Activated CD4-positive, alpha-beta memory T cell treated with anti-CD3 and anti-CD28 coated beads for 36 hours (primary cell): ENCODE data around the gene THSD8. TPM values are rescaled to one million over a fixed set of nuclear protein-coding genes. Genes with fewer than 3 reads are reported as not detected.
"Not testable (repeated sequence)": the region's sequence is repeated elsewhere in the genome, so short reads cannot be mapped to it uniquely, and the experiment has no call there.

Experiments used
- CTCF ChIA-PET: fragments of 350-600 bp; sonication (Branson Sonifier 250); formaldehyde crosslinking; loops from one replicate; lab custom pipeline; 2021; ENCODE audit warnings: antibody characterized with exemption, inconsistent platforms; lab: Charles Lee
- POLR2A ChIA-PET: fragments of 350-600 bp; sonication (Branson Sonifier 250); formaldehyde crosslinking; loops from one replicate; lab custom pipeline; 2021; ENCODE audit warnings: antibody characterized with exemption; lab: Charles Lee
- DNase-seq: peaks from one replicate; pipeline ENCODE4 v3.0.0-alpha.2; 2020
- H3K27ac Mint-ChIP-seq: one replicate; pipeline ENCODE4 v1.8.0; 2021; ENCODE audit warnings: mixed read lengths
- H3K27me3 Mint-ChIP-seq: one replicate; pipeline ENCODE4 v1.8.0; 2021; ENCODE audit warnings: mixed read lengths
- H3K36me3 Mint-ChIP-seq: one replicate; pipeline ENCODE4 v1.8.0; 2021; ENCODE audit warnings: mixed read lengths
- H3K4me1 Mint-ChIP-seq: one replicate; pipeline ENCODE4 v1.8.0; 2021; ENCODE audit warnings: low read depth, mixed read lengths
- H3K4me3 Mint-ChIP-seq: one replicate; pipeline ENCODE4 v1.8.0; 2021; ENCODE audit warnings: mild to moderate bottlenecking, mixed read lengths
- H3K9me3 Mint-ChIP-seq: one replicate; pipeline ENCODE4 v1.8.0; 2021; ENCODE audit warnings: mixed read lengths
- intact Hi-C: fragments of 100-400 bp; cut with micrococcal nuclease; formaldehyde crosslinking; loops from one replicate; pipeline ENCODE4 v1.15.1; 2023
- total RNA-seq, 2 experiments: library from RNA; stranded (reverse); gene quantifications; one replicate each; pipeline ENCODE4 v1.2.3, GENCODE V29; 2021

THSD8 gene
- total RNA-seq, 2 experiments from 2014 or later, result 42.4 to 44.6 TPM

DNA sequence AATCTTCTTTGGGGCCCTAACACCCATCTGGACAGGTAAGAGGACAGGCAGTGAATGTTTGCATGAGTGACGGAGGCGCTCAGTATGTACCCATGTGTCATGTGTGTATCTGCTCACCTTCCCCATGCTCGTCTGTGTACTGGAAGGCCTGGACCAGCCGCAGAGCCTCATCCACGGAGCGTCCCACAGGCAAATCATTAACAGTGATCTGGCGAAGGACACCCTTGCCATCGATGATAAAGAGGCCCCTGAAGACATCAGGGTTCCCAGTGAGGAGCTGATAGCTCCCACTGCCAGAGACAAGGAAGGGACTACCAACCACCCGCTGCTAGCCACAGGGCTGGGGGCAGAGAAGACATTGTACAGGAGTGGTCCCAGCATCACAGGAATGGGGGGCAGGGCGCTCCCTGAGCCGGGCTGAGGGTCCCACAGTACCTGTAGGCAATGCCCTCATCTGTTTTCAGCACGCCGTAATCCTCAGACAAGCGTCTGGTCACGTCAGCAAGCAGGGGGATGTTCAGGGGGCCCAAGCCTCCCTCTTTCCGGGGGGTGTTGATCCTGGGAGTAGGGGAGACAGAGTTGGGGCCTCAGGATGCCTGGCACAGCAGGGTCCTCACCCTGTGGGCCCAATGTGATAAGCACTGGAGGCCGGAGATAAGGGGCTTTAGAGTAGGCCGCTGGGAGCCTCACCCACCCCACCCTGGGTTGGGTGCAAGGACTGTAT, 2.0 kb upstream of the THSD8 start:
- Mint-ChIP-seq H3K36me3 (peaks cover 12% of the 10 kb centered on the region), H3K4me3 (peak overlapping the region; percentile 20), H3K9me3 (no peaks in the 10 kb centered on the region), H3K27me3 (no peaks in the 10 kb centered on the region), H3K27ac (no peak overlapping the region), H3K4me1 (peaks cover 34% of the 10 kb centered on the region)
- ChIA-PET POLR2A (interaction anchor here (0.9 to 3.1 kb wide), 2 partner anchors 22 to 29 kb away, joined by 3 to 10 read pairs; no protein-coding TSS in a partner anchor), CTCF (interaction anchor here (1.2 to 18.0 kb wide), 4 partner anchors 8 to 48 kb away, joined by 5 to 636 read pairs (median 192); partner anchors contain the start of genes HOOK2 and JUNB)
- intact Hi-C loops, result loop anchor here (5.0 kb wide), 1 partner anchor 37 kb away; the partner anchor contains the start of gene MAST1
- DNase-seq, result no peak

DNA sequence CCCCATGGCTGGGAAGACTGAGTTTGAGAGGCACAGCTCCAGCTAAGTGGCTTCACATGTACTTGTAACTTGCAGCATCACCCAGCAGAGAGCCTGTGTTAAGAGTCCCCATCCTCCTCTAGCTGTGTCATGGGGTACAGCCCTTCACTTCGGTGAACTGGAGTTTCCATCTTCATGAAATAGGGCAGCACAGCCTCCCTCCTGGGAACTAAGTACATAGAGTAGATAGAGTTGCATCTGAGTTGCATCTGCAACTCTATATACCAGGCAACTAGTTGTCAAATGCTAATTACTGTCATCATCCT, 1.5 kb upstream of the THSD8 start:
- peak overlapping the region; percentile 88 for H3K4me3 Mint-ChIP-seq
- H3K27me3 Mint-ChIP-seq, result no peaks in the 10 kb centered on the region
- ChIA-PET CTCF (interaction anchor here (1.2 to 18.0 kb wide), 4 partner anchors 8 to 47 kb away, joined by 5 to 636 read pairs (median 192); partner anchors contain the start of genes HOOK2 and JUNB), POLR2A (interaction anchor here (1.1 to 3.1 kb wide), 2 partner anchors 9 to 22 kb away, joined by 3 to 10 read pairs; partner anchors contain the start of gene JUNB)
- H3K27ac Mint-ChIP-seq, result no peak overlapping the region
- intact Hi-C loops, result loop anchor here (5.0 kb wide), 1 partner anchor 37 kb away; the partner anchor contains the start of gene MAST1
- H3K36me3 Mint-ChIP-seq, result peaks cover 12% of the 10 kb centered on the region
- peaks cover 30% of the 10 kb centered on the region for H3K4me1 Mint-ChIP-seq
- no peaks in the 10 kb centered on the region for H3K9me3 Mint-ChIP-seq
- no peak for DNase-seq

DNA sequence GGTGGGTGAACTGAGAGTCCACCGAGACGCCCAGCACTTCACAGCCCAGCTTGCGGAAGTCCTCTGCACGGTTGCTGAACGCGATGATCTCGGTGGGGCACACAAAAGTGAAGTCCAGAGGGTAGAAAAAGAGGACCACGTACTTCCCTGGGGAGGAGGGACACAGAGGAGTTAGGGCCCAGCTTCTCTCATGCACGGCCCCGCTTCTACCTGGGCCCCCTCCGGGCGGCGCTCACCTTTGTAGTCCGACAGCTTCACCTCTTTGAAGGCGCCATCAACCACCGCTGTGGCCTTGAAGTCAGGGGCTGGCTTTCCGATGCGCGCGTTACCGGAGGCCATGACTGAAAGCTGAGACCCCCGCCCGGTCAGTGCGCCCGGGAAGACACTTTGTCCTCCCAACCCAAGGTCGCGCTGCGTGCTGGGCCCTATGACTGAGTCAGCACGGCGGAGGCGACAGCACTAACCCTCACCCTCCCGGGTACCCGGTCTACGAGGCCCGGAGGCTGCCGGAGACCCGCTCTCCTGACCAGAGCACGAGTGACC, 875 bp upstream of the THSD8 start:
- Mint-ChIP-seq H3K27me3 (no peaks in the 10 kb centered on the region), H3K27ac (peak overlapping the region; percentile 79), H3K4me1 (peaks cover 26% of the 10 kb centered on the region), H3K4me3 (peak overlapping the region; percentile 88), H3K9me3 (no peaks in the 10 kb centered on the region), H3K36me3 (peaks cover 12% of the 10 kb centered on the region)
- peak; percentile 49 for DNase-seq
- ChIA-PET CTCF (interaction anchor here (1.2 to 18.0 kb wide), 4 partner anchors 9 to 47 kb away, joined by 5 to 636 read pairs (median 192); partner anchors contain the start of genes HOOK2 and JUNB), POLR2A (interaction anchor here (1.1 to 3.1 kb wide), 2 partner anchors 9 to 23 kb away, joined by 3 to 10 read pairs; partner anchors contain the start of gene JUNB)
- intact Hi-C loops, result loop anchor here (5.0 kb wide), 1 partner anchor 36 kb away; the partner anchor contains the start of gene MAST1

DNA sequence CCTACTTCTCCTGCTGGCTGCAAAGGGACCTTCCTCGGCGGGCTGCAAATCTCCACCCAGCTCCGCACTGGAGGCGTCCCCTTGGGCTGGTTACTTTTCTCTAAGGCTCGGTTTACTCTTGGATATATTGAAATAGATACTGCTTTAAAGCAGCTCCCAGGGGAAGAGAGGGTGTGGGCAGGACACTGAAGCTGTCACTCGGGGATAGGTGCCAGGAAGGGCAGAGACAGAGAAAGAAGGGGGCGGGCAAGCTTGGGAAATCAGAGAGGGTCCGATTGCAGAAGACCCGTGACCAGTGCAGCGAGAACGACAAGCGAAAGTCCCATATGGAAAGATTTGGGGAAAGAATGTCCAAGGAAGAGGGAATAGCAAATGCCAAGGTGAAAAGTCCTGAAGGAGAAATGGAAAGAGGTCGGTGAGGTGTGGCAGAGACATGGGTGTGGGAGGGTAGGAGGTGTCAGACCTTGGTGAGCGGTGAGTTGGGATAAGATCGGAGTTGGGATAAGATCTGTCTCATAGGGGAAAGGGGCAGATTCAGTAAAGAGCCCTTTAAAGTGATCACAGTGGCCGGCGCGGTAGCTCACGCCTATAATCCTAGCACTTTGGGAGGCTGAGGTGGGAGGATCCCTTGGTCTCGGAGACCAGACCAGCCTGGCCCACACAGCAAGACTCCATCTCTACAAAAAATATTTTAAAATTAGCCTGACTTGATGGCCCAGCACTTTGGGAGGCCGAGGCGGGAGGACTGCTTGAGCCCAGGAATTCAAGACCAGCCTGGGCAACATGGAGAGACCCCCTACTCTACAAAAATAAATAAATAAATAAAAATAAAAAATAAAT, 618 bp downstream of the THSD8 start:
- Mint-ChIP-seq H3K4me1 (peaks cover 28% of the 10 kb centered on the region), H3K27me3 (no peaks in the 10 kb centered on the region), H3K4me3 (peak overlapping the region; percentile 88), H3K36me3 (peaks cover 15% of the 10 kb centered on the region), H3K9me3 (no peaks in the 10 kb centered on the region), H3K27ac (no peak overlapping the region)
- ChIA-PET CTCF (interaction anchor here (0.9 to 18.0 kb wide), 6 partner anchors 22 to 69 kb away, joined by 3 to 636 read pairs (median 8); partner anchors contain the start of gene HOOK2), POLR2A (interaction anchor here (1.1 to 1.7 kb wide), 3 partner anchors 9 to 37 kb away, joined by 3 to 5 read pairs (median 4); partner anchors contain the start of gene JUNB)
- intact Hi-C loops, result loop anchor here (5.0 kb wide), 1 partner anchor 35 kb away; the partner anchor contains the start of gene MAST1
- DNase-seq, result no peak

DNA sequence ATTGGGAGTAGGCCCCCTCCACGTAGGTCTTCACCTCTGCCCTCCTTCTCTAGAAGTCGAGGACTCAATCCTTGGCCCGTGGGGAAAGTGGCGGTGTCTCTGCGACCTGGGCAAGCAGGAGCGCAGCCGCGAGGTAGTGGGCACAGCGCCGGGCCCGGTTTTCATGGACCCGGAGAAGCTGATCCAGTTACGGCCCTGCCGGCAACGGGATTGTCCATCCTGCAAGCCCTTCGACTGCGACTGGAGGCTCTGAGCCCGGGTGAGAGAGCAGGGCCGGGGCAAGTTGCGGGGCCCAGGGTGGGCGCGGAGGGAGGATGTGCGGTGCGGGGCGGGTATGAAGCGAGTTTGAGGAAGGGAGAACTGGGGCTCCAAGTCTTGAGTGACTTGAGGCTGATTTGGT, 2.2 kb downstream of the THSD8 start:
- Mint-ChIP-seq H3K27me3 (no peaks in the 10 kb centered on the region), H3K27ac (no peak overlapping the region), H3K9me3 (no peaks in the 10 kb centered on the region), H3K4me1 (peaks cover 31% of the 10 kb centered on the region), H3K4me3 (no peak overlapping the region), H3K36me3 (peaks cover 22% of the 10 kb centered on the region)
- POLR2A ChIA-PET, result no interaction called here
- intact Hi-C loops, result loop anchor here (5.0 kb wide), 1 partner anchor 33 kb away; the partner anchor contains the start of gene MAST1
- no peak for DNase-seq
- CTCF ChIA-PET, result interaction anchor here (18.0 kb wide), 1 partner anchor 40 kb away, joined by 636 read pairs; no protein-coding TSS in a partner anchor

DNA sequence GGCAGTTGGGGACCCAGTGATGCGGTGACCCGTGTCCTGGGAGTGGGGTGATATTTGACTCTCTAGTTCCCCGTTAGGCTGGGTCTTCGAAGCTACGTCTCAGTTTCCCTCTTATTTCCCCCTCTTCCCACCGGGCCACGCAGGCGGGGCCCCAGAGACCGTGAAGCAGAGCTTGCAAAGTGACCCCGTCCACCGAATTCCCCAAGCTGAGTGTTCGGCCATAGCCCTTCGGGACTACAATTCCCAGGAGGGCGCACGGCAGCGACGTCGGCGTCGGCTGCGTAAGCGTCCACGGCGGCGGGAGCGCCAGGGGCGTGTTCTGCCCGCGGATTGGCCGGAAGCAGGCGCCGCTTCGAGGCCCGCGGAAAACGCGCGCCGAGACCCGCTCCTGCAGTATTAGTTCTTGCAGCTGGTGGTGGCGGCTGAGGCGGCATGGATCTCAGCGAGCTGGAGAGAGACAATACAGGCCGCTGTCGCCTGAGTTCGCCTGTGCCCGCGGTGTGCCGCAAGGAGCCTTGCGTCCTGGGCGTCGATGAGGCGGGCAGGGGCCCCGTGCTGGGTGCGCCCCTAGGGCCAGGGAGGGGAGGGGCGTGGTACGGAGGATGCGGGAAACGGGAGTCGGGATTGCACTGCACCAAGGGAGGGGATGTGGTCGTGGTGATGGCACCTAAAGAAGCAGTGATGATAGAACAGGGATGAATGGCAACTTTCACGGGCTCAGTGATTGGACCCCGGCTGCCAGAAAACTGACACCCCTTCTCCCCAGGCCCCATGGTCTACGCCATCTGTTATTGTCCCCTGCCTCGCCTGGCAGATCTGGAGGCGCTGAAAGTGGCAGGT, 4.6 kb downstream of the THSD8 start, which contains the start of gene RNASEH2A:
Gene RNASEH2A, plus strand, starts transcription at position 343 of the 840 bp plus-strand sequence. Its CDS starts 90 bp downstream, at position 433.
- H3K9me3 Mint-ChIP-seq, result no peaks in the 10 kb centered on the region
- H3K27ac Mint-ChIP-seq, result peak within 1 kb of the TSS; percentile 83
- H3K36me3 Mint-ChIP-seq, result peaks cover 17% of the 10 kb centered on the region
- peak within 1 kb of the TSS; percentile 92 for H3K4me3 Mint-ChIP-seq
- CTCF ChIA-PET, result interaction anchor here (0.7 to 18.0 kb wide), 10 partner anchors 9 to 79 kb away, joined by 3 to 636 read pairs (median 6); partner anchors contain the start of gene TRIR
- peak; percentile 93 for DNase-seq
- H3K4me1 Mint-ChIP-seq, result peaks cover 20% of the 10 kb centered on the region
- intact Hi-C loops, result no loop called here
- H3K27me3 Mint-ChIP-seq, result no peaks in the 10 kb centered on the region
- POLR2A ChIA-PET, result interaction anchor here (0.6 to 1.6 kb wide), 6 partner anchors 9 to 107 kb away, joined by 3 to 5 read pairs (median 3); partner anchors contain the start of gene JUNB

DNA sequence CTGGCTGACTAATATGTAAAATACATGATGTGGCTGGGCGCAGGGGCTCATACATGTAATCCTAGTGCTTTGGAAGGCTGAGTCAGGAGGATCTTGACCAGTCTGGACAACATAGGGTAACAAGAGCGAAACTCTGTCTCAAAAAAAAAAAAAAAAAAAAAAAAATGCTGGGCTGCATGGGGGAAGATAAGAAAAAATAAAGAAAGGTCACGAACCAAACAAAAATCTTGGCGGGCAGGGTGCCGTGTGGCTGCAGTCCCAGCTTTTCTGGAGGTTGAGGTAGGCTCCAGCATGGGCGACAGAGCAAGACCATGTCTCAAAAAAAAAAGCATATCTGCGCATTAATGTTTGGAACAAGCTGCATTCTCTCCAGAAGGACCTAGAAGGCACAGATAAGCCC, 13.2 kb downstream of the THSD8 start:
- no peak for DNase-seq
- Mint-ChIP-seq H3K4me3 (no peak overlapping the region), H3K4me1 (no peaks in the 10 kb centered on the region), H3K27ac (no peak overlapping the region), H3K27me3 (no peaks in the 10 kb centered on the region), H3K9me3 (no peaks in the 10 kb centered on the region), H3K36me3 (peaks cover 14% of the 10 kb centered on the region)
- ChIA-PET POLR2A (no interaction called here), CTCF (interaction anchor here (0.6 to 1.1 kb wide), 4 partner anchors 24 to 118 kb away, joined by 3 to 6 read pairs (median 4); no protein-coding TSS in a partner anchor)
- intact Hi-C loops, result no loop called here

DNA sequence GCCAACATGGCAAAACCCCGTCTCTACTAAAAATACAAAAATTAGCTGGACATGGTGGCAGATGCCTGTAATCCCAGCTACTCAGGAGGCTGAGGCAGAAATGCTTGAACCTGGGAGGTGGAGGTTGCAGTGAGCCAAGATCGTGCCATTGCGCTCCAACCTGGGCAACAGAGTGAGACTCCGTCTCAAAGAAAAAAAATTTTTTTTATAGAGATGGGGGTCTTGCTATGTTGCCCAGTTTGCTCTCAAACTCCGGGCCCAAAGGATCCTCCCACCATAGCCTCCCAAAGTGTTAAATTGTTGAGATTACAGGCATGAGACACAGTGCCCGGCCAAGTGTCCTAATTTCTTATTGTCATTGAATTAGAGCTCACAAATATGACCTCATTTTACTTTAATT, 15.3 kb downstream of the THSD8 start:
- H3K9me3 Mint-ChIP-seq, H3K27me3 Mint-ChIP-seq, DNase-seq, POLR2A ChIA-PET, H3K4me1 Mint-ChIP-seq, H3K4me3 Mint-ChIP-seq, H3K27ac Mint-ChIP-seq, intact Hi-C loops: not testable (repeated sequence)
- CTCF ChIA-PET, result interaction anchor here (3.1 kb wide), 1 partner anchor 30 kb away, joined by 14 read pairs; no protein-coding TSS in a partner anchor
- peaks cover 16% of the 10 kb centered on the region for H3K36me3 Mint-ChIP-seq

DNA sequence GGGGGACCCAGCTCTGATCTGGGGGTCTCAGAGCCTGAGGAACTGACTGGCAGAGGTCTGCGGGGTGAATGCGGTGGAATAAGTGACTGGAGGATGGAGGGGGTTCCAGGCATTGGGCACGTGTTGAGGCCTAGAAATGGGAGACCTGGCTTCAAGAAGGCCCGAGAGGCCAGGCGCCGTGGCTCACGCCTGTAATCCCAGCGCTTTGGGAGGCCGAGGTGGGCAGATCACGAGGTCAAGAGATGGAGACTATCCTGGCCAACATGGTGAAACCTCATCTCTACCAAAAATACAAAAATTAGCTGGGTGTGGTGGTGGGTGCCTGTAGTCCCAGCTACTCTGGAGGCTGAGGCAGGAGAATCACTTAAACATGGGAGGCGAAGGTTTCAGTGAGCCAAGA, 15.9 kb downstream of the THSD8 start:
- H3K4me3 Mint-ChIP-seq, intact Hi-C loops, H3K27ac Mint-ChIP-seq, H3K9me3 Mint-ChIP-seq, H3K4me1 Mint-ChIP-seq, DNase-seq, POLR2A ChIA-PET, H3K27me3 Mint-ChIP-seq: not testable (repeated sequence)
- H3K36me3 Mint-ChIP-seq, result peaks cover 15% of the 10 kb centered on the region
- CTCF ChIA-PET, result interaction anchor here (3.1 kb wide), 1 partner anchor 30 kb away, joined by 14 read pairs; no protein-coding TSS in a partner anchor

DNA sequence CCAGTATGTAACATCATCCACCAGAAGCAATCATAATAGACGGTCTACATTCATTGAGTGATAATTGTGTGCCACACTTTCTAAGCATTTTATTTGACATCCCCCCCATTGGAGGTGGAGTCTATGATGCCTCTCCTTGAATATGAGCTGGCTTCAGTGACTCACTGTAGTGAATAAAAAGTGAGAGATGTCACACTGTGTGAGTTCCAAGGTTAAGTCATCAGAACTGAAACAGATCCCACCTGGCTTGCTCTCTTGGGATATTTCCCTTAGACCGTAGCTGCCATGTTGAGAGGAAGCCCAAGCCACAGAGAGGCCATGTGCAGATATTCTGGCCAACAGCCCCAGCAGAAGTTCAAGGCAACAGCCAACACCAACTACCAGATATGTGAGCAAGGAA, 19.9 kb downstream of the THSD8 start:
- Mint-ChIP-seq H3K9me3 (peaks cover 6% of the 10 kb centered on the region), H3K27me3 (peaks cover 20% of the 10 kb centered on the region), H3K27ac (no peak overlapping the region), H3K4me3 (no peak overlapping the region), H3K36me3 (peaks cover 3% of the 10 kb centered on the region), H3K4me1 (peaks cover 9% of the 10 kb centered on the region)
- ChIA-PET POLR2A (no interaction called here), CTCF (interaction anchor here (1.1 to 2.0 kb wide), 3 partner anchors 9 to 62 kb away, joined by 3 to 9 read pairs (median 7); no protein-coding TSS in a partner anchor)
- intact Hi-C loops, result no loop called here
- no peak for DNase-seq
